Stimulated activated naive CD4-positive, alpha-beta T cell treated with Interleukin-2 at 50 U/mL for 16 hours (primary cell): ENCODE data around the gene IGSF9B.

Experiments
- DNase-seq: peaks from one replicate; lab custom pipeline; 2025; lab: John Stamatoyannopoulos, UW

IGSF9B gene

DNA sequence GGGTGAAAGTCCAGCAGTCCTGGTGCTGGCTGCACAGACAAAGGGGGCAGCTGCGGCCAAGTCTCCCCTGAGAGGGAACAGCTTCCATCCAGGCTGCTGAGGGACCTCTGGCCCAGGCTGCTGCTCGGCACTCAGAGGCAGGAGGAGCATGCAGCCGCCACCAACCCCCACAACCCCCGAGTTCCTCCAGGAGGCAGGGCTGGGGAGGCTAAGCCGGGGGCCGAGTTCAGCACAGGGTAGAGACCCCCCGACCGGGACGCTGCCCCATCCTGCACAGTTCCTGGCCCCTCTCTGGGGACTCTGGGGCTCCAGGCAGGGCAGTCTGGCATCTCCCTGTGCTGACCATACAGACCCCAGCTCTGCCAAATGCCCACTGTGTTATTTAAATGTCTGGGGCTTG is 20.2 kb downstream of the IGSF9B start:
- no peak for DNase-seq

DNA sequence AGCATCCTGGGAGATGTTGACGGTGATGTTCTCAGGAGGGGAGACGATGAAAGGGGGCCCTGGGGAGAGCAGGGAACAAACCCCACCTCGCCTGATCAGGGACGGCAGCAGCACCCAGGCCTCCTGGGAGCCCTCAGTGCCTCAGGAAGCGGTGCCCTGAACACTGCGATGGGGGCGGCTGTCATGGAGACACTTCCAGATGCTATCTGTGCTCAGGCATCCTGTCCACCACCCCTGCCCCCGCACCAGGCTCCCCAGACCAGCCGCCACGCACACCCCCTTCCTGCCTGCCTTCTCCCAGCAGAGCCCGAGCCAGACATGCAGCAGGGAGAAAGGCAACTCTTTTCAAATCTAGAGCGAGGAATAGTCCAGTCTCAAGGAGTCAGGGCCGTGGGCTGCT is 20.6 kb downstream of the IGSF9B start:
- DNase-seq: no peak

DNA sequence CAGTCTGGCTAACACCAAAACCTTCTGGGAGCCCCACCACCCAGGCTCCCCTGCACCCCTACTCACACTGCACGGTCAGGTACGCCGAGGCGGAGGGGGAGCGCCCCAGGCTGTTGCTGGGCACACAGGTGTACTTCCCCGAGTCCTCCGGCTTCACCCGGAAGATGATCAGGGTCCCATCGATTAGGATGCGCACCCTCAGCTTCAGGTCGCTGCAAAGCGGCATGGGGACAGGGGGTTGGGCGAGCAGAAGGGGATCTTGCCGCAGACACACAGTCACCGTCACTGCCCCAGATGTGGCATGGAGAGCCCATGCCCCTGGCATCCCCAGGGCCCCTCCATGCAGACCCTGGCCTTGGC is 21.2 kb downstream of the IGSF9B start:
- DNase-seq: no peak

DNA sequence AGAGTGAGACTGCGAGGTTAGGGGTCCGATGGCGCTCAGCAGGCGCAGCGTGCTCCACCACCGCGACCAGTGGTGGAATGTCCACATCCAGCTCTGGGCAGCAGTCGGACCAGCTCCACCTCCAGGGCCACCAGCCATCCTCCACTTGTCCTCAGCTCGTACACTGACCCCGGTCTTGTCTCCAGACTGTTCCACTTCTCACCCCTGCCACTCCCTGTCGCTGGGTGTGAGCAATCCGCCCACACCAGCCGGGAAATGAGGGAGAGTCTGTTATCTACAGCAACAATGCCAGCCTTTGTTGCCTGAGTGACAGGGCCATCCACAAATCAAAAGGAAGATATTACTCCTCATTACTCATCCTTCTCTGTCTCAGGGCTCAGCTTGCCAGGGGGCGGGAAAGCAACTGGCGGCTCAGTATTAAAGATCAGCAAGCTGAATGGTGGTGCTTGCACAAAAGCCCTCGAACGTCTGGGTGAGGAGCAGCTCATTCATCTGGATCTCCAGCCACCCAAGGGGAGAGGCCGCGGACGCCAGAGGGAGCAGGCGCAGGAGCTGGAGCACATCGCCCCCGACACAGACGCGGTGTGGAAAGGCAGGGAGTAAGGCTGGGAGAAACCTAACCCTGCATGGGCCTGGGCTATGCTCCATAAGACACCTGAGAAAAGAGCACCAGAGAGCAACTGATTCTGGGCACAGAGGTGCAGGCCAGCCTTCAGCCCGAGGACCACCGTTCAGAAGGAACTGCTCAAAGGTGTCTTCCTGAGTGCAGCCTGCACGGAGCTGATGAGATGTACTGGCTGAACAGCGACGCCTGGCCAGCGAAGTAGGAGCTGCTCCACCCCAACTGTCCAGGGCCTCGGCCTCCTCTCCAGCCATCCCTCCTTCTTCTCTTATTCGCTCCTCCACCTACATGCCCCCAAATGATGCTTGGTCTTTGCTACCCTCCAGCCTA is 21.9 kb downstream of the IGSF9B start:
- no peak for DNase-seq

- no peak for DNase-seq
Observed at GRCh38 chr11:133934096-133934495, 22.7 kb downstream of the IGSF9B start.

DNA sequence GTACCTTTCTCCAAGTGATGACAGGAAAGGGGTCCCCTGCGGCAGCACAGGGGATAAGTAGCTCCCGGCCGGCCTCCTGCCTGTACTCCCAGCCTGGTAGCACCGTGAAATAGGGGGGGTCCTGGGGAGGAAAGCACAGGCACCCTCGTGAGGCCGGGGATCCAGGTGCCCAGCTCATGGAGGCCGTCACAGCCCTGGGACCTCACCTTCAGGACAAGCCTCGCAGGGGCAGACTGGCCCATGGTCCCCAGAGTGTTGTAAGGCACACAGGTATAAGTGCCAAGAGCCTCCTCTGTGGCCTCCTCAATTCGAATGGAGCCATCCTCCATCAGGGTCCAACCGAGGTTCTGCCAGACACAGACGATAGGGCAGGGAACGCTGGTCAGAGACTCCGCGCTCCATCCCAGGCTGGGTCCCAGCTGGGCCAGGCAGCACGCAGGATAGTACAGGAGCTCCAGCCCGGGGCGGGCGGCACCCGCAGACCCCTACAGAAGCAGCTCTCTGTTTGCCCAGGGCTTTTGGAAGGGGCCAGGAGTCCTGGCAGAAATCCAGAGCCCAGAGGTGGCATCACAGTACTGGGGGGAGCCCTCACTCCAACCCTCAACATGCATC is 25.2 kb downstream of the IGSF9B start:
- DNase-seq: no peak

- DNase-seq: no peak
Observed at GRCh38 chr11:133930767-133931448, 25.9 kb downstream of the IGSF9B start.

DNA sequence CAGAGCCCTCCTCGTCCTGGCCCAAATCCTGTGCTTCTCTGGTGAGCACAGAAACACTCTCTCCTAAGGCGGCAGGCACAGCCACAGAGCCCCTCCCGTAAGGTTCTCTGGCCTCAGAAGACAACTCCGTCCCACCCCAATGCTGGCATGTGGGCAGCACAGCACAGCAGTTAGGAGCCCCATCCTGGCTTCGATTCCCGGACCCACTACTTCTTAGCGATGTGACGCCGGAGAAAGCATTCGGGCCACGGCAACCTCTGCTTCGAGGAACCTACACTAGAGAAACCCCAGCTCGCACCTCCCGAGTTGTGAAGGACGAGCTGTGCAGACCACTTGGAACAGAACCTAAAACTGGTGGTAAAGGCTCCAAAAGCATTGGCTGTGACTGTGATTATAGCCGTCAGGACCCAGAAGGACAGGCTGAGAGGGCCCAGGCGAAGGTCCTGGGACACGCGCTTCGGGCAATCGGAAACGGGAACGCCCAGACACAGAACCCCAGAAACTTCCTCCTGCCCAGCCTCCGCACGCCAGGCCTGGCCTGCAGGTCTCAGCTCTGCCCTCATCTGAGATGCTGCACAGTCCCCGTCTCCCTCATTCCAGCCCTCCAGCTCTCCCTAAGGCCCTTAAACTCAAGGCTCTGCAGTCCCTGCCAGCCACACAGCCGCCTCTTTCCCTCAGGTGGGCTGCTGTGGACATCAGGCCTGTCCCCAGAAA is 26.6 kb downstream of the IGSF9B start:
- DNase-seq: no peak

DNA sequence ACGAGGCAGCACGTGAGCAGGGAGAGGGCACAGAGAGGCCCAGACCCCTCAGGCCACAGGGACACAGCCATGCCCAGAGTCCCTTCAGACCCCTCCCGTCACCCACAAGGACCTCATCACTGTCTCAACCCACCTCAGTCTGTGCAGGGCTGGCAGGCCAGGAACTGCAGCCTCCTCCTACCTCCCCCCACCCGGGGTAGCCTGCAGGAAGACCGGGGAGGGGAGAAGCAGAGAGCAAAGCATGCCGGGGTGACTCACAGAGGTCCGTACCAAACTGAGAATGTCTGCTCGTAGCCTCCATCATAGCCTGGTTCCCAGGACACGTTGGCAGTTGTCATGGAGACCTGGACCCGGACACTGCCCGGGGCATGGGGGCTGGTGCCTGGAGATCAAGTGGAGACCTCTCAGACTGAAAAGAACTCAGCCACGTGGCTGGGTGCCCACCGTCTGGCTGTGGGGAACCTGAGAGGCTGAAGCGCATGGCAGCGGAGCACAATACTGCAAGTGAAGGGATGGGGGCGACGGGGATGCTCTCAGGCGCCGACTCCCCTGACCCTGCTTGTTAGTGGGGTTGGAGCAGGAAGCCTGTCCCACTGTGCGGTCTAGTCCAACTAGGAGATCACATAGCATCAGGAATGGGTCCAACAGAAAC is 27.2 kb downstream of the IGSF9B start:
- no peak for DNase-seq

GRCh38 chr11:133928628-133929059 is 28.1 kb downstream of the IGSF9B start:
- DNase-seq: peak; percentile 61

DNA sequence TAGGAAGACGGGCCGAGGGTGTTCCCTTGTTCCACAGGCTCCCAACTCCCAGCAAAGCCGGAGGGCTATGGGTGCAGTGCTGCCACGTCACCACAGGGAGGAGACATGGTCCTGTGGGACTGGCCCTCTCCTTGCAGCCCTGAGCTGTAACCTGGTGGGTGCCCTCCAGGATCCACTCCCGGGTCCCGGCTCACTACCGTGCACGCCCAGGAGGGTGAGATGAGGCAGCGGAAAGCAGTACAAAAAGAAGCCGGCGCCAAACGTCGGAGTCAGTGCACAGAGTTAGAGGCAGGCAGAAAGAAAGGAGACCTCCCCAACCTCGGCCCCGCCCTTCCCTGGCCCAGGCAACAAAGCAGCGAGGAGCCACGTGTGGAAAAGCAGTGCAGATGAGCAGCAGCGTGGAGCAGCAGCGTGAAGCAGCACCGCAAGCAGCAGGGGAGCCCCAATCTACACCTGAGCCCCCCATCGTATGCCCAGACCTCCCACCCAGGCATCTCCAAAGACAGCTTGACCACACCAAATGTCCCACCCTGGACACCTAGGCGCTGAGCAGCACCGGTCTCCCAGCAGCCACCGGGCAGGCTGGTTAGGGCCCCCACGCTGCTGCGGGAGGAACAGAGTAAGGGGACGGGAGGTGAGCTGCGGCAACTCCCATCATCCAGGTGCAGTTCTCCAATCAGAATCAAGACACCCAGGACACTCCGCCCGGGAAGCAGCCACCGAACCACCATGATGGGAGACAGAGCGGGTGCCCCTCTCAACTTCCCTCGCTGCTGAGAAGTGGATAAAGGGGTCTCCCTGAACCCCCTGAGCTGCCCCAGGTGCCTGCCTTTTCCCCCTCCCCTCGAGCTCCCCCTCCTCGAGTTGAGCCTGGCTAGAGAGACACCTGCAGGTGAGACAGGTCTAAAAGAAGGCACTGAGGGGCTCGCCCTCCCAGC is 28.8 kb downstream of the IGSF9B start:
- peak; percentile 56 for DNase-seq

GRCh38 chr11:133926466-133927246 is 30.1 kb downstream of the IGSF9B start:
- DNase-seq: no peak

GRCh38 chr11:133925756-133926155 is 31.0 kb downstream of the IGSF9B start:
- DNase-seq: no peak

GRCh38 chr11:133924661-133925060 is 32.1 kb downstream of the IGSF9B start:
- no peak for DNase-seq

DNA sequence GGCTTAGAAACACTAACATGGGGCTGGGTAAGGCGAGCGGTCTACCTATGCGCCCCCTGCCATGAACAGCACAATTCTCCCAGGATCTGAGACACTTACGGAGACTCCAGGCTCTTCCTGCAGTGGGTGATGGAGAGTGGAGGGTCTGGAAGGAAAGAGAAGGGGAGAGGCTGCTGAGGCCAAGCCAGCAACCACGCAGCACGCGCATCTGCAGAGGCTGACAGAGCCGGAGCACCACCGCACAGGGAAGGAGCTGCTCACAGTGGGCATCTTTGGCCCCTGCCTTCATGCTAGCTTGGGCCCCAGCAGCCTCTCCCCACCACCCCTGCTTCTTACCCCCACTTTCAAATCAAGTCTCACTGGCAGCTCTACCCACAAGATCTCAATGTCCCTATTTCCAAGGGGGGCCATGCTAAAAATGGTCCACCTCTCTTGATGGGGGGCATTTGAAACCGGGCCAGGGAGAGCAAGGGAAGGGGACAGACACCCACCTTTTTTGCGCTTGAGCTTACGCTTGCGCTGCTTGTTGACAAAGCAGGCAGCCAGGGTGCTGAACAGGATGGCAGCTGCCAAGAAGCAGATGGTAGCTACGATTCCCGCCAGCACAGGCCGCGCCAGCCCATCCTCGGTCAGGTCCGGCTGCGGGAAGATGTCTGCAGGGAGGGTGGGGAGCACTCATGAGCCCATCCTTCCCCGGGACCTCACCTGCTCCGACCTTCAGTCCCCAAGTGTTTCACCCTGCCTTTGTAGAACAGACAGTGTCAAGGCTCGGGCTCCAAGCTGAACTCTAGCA is 34.5 kb downstream of the IGSF9B start:
- no peak for DNase-seq

- DNase-seq: no peak
Observed at GRCh38 chr11:133921513-133921912, 35.3 kb downstream of the IGSF9B start.

DNA sequence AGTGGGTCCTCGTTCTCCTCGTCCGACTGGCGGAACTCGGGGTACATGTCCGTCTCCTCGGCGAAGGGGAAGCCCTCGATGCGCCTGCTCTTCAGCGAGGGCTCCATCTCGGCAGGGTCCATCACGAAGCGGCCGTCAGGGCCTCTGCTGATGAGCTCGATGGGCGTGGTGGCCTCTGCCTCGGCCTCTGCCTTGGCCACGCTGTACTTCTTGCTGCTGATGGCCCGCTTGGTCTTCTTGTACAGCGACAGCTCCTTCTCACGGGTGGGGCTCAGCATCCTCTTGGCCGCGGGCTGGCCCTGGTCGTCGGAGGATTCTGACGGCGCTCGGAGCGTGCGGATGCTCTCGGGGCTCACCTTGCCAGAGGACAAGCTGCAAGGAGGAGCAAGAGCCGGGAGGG is 35.7 kb downstream of the IGSF9B start:
- DNase-seq: no peak

DNA sequence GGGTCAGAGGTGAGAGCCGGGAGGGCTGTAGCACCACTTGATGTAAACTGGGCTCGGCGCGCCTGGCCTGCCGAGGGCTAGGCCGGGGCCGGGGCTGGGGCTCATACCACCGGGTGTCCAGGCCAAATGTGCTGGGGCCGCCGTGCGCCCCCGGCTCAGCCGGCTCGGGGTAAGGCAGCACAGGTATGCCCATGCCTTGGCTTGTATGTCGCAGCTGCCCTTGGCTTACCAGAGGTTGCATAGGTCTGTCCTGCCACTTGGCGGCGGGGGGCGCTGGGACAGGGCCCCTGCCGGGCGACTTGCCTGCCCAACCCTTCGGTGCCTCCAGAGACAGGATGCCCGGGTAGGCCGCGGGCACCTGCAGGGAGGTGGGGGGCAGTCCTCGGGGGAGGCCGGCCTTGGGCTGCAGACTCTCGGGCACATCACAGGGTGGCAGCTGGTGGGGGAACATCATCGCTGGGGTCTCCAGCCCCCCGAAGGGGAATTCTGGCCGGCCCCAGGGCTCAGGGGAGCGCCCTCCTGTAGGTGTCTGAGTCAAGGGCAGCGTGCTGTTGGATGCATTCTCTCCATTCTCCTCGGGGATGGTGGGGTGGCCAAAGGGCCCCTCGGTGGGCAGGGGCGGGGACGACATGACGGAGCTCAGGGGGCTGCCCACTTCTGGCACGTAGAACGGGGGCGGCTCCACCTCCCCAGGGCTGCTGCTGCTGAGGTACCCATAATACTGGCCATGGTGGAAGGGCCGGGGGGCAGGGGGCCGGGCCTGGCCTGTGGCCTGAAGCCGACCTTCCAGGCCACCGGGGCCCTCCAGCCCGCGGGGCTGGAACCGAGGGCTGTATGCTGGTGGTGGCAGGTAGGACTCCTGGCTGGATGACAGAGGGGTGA is 36.4 kb downstream of the IGSF9B start:
- DNase-seq: no peak
